GM18517 (cell line): ENCODE data around the gene RMP24.
"Not testable (repeated sequence)": the region's sequence is repeated elsewhere in the genome, so short reads cannot be mapped to it uniquely, and the experiment has no call there.

Experiments used
- ATAC-seq: cut with Tn5 transposase; IDR thresholded peaks from one replicate; pipeline ENCODE4 v1.9.1; 2021; ENCODE audit warnings: mild to moderate bottlenecking, moderate library complexity; ENCODE audit not compliant: unreplicated experiment

RMP24 gene

GRCh38 chr18:35967866-35968265 lies 4.6 kb upstream of the RMP24 start:
- not testable (repeated sequence) for ATAC-seq

- ATAC-seq, result no peak
Measured at GRCh38 chr18:35968278-35968880, 4.1 kb upstream of the RMP24 start.

- ATAC-seq, result no peak
Measured at GRCh38 chr18:35969676-35970075, 2.8 kb upstream of the RMP24 start.

- ATAC-seq, result peak; percentile 6
Measured at GRCh38 chr18:35971661-35972196, 750 bp upstream of the RMP24 start.

- no peak for ATAC-seq
Measured at GRCh38 chr18:35973650-35974049, 1.2 kb downstream of the RMP24 start.

- ATAC-seq, result no peak
Measured at GRCh38 chr18:35974181-35974580, 1.7 kb downstream of the RMP24 start.

GRCh38 chr18:35979112-35979511 lies 6.6 kb downstream of the RMP24 start:
- no peak for ATAC-seq

GRCh38 chr18:35982409-35983114 lies 10.1 kb downstream of the RMP24 start:
- no peak for ATAC-seq

- no peak for ATAC-seq
Measured at GRCh38 chr18:35983147-35983546, 10.7 kb downstream of the RMP24 start.

- ATAC-seq, result no peak
Measured at GRCh38 chr18:35983818-35984217, 11.3 kb downstream of the RMP24 start.

GRCh38 chr18:35991696-35992095 lies 19.2 kb downstream of the RMP24 start:
- ATAC-seq, result no peak

- ATAC-seq, result no peak
Measured at GRCh38 chr18:35993013-35993412, 20.5 kb downstream of the RMP24 start.

- ATAC-seq, result no peak
Measured at GRCh38 chr18:35998967-35999366, 26.5 kb downstream of the RMP24 start.

GRCh38 chr18:35999925-36000324 lies 27.4 kb downstream of the RMP24 start:
- no peak for ATAC-seq

GRCh38 chr18:36006997-36007396 lies 34.5 kb downstream of the RMP24 start:
- no peak for ATAC-seq

- no peak for ATAC-seq
Measured at GRCh38 chr18:36009214-36009613, 36.7 kb downstream of the RMP24 start.

- no peak for ATAC-seq
Measured at GRCh38 chr18:36012891-36013290, 40.4 kb downstream of the RMP24 start.

GRCh38 chr18:36015629-36016028 lies 43.1 kb downstream of the RMP24 start:
- peak; percentile 96 for ATAC-seq

GRCh38 chr18:36017232-36017631 lies 44.8 kb downstream of the RMP24 start:
- ATAC-seq, result no peak

GRCh38 chr18:36020174-36020711 lies 47.8 kb downstream of the RMP24 start:
- ATAC-seq, result no peak

- no peak for ATAC-seq
Measured at GRCh38 chr18:36023336-36023735, 50.9 kb downstream of the RMP24 start.

- ATAC-seq, result not testable (repeated sequence)
Measured at GRCh38 chr18:36024241-36024640, 51.8 kb downstream of the RMP24 start.
